ENCODE measurements around the gene ETHE1.

DNA sequence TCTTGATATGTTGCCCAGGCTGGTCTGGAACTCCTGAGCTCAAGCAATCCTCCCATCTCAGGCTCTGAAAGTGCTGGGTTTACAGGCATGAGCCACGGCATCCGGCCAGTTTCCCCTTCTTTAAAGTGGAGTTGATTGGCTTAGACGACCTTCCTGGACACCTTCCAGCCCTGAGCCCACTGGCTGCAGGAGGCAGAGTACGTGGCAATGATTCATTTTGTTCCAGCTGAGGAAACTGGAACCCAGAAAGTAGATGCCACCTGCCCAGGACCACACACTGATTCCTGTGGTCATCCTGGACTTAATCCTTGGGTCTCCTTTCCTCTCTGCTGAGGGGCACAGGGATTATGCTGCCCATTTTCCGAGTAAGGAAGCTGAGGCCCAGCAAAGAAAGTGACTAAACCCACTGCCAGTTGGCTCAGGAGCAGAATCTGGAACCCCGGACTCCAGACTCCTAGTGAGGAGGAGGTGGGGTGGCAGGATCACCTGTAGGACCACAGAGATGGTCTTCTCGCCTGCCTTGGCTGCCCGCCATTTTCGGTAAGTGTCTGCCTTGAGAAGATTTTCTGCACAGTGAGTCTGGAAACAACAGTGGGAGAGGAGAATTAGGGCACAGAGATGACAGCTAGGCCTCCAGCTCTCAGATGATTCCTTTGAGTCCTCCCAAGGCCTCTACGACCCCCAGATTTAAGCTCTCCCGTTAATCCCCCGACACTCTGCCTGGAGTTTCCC is 47.6 kb upstream of the ETHE1 start:
- TF ChIP-seq, protein P1, sequence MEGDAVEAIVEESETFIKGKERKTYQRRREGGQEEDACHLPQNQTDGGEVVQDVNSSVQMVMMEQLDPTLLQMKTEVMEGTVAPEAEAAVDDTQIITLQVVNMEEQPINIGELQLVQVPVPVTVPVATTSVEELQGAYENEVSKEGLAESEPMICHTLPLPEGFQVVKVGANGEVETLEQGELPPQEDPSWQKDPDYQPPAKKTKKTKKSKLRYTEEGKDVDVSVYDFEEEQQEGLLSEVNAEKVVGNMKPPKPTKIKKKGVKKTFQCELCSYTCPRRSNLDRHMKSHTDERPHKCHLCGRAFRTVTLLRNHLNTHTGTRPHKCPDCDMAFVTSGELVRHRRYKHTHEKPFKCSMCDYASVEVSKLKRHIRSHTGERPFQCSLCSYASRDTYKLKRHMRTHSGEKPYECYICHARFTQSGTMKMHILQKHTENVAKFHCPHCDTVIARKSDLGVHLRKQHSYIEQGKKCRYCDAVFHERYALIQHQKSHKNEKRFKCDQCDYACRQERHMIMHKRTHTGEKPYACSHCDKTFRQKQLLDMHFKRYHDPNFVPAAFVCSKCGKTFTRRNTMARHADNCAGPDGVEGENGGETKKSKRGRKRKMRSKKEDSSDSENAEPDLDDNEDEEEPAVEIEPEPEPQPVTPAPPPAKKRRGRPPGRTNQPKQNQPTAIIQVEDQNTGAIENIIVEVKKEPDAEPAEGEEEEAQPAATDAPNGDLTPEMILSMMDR (IDR thresholded peaks at IDR 0.05; ENCODE audit: low read depth, low read length): no peak
- TF ChIP-seq POLR2A (IDR thresholded peaks at IDR 0.05; ENCODE audit: extremely low read depth, insufficient read length) (no peak), MYC (IDR thresholded peaks at IDR 0.05; ENCODE audit: low read depth, low read length) (no peak)
- TF ChIP-seq, protein P2, sequence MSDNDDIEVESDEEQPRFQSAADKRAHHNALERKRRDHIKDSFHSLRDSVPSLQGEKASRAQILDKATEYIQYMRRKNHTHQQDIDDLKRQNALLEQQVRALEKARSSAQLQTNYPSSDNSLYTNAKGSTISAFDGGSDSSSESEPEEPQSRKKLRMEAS (IDR thresholded peaks at IDR 0.05; ENCODE audit: low read depth, low read length): no peak

All from NB4 (cell line).